Thoracic aorta (tissue), 2 donors: Measurements from ENCODE around the gene DFFB. TPM values are rescaled to one million over a fixed set of nuclear protein-coding genes. Genes with fewer than 3 reads are reported as not detected.

Experiments used
- ATAC-seq: fragments of 150-250 bp; one replicate; pipeline ENCODE4 v1.8.0; 2017; ENCODE audit warnings: low read depth; ENCODE audit not compliant: insufficient number of reproducible peaks, low FRiP score
- DNase-seq: peaks from one replicate; pipeline ENCODE4 v3.0.0-alpha.2; 2020; ENCODE audit warnings: low spot score
- H3K27ac ChIP-seq, 2 donors: fragments of 200-600 bp; sonication (generic); 1 replicate in 1 of 2; 2 replicates in 1 of 2; pipeline ENCODE4 v1.5.1; 2016; ENCODE audit warnings: mild to moderate bottlenecking in 2 of 2, moderate library complexity in 2 of 2
- H3K27me3 ChIP-seq: fragments of 200-600 bp; sonication (generic); replicated peaks from 2 replicates; pipeline ENCODE4 v1.6.0; 2016; ENCODE audit warnings: mild to moderate bottlenecking; ENCODE audit not compliant: insufficient read depth
- H3K36me3 ChIP-seq: fragments of 200-600 bp; sonication (generic); one replicate; pipeline ENCODE4 v1.5.1; 2016
- H3K4me1 ChIP-seq, 2 donors: fragments of 200-600 bp; sonication (generic); 1 replicate in 1 of 2; 2 replicates in 1 of 2; pipeline versions ENCODE4 v1.5.1 to v1.6.0; 2016; ENCODE audit warnings: low read depth in 2 of 2, mild to moderate bottlenecking in 1 of 2; ENCODE audit not compliant: control insufficient read depth in 1 of 2
- H3K4me3 ChIP-seq: fragments of 200-600 bp; sonication (generic); 2 replicates; pipeline ENCODE4 v1.5.1; 2016; ENCODE audit warnings: mild to moderate bottlenecking
- H3K9me3 ChIP-seq: fragments of 200-600 bp; sonication (generic); 2 replicates; pipeline ENCODE4 v1.5.1; 2016
- total RNA-seq, 2 donors: library from RNA; depleted of rRNA; stranded (reverse); fragments of >200 nt; gene quantifications; one replicate each; pipeline versions ENCODE4 v1.1.0 to v1.2.3, GENCODE V29; 2016
- TF ChIP-seq, protein P1 (sequence below): fragments of 200-600 bp; sonication (generic); IDR thresholded peaks from one replicate; pipeline ENCODE4 v1.5.1; 2019; ENCODE audit warnings: antibody characterized with exemption

DFFB gene
- total RNA-seq, 2 donors from 2014 or later = 7.8 to 20.2 TPM

DNA sequence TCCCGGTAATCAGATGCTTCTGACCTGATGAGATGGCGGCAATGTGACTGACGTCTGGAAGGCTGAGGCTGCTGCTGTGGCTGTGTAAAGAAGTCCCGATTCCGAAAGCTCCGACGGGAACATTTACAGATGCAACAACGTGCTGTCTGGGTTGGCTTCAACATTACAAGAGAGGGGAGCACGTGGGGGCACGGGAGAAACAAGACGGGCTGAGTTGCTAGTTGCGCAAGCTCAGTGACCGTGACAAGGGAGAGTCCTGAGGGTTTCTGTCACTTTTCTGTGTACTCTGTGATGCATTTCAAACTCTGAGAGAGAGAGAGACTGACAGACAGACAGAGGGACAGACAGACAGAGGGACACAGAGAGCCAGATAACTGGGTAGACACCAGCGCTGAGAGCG, 35.4 kb upstream of the DFFB start:
- peaks cover 45% of the 10 kb centered on the region for H3K36me3 ChIP-seq
- no peak overlapping the region for H3K4me3 ChIP-seq
- ATAC-seq = no peak
- no peaks in the 10 kb centered on the region for H3K4me1 ChIP-seq
- no peaks in the 10 kb centered on the region for H3K27me3 ChIP-seq
- no peaks in the 10 kb centered on the region for H3K9me3 ChIP-seq
- no peak overlapping the region for H3K27ac ChIP-seq
- TF ChIP-seq, protein P1, sequence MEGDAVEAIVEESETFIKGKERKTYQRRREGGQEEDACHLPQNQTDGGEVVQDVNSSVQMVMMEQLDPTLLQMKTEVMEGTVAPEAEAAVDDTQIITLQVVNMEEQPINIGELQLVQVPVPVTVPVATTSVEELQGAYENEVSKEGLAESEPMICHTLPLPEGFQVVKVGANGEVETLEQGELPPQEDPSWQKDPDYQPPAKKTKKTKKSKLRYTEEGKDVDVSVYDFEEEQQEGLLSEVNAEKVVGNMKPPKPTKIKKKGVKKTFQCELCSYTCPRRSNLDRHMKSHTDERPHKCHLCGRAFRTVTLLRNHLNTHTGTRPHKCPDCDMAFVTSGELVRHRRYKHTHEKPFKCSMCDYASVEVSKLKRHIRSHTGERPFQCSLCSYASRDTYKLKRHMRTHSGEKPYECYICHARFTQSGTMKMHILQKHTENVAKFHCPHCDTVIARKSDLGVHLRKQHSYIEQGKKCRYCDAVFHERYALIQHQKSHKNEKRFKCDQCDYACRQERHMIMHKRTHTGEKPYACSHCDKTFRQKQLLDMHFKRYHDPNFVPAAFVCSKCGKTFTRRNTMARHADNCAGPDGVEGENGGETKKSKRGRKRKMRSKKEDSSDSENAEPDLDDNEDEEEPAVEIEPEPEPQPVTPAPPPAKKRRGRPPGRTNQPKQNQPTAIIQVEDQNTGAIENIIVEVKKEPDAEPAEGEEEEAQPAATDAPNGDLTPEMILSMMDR = no peak
- no peak for DNase-seq

DNA sequence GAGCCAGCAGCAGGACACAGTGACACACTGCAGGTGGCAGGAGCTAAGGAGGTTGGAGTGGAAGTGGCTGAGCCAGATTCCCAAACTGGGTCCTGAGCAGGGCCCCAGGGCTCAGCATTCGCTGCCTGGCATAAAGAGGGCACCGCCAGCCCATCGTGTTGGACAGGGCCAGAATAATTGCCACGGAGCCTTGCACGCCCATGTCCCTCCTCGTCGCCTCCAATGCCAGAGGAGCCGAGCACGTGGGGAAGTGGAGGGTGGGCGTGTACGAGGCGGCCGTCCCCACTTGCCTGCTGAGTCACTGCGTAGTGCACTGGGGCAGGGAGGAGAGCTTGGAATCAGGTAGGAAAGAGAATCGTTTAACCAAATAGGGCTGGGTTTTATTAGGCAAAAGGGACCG, 34.9 kb upstream of the DFFB start:
- Histone ChIP-seq H3K4me3 (no peak overlapping the region), H3K4me1 (no peaks in the 10 kb centered on the region), H3K36me3 (peaks cover 46% of the 10 kb centered on the region), H3K27ac (no peak overlapping the region), H3K27me3 (no peaks in the 10 kb centered on the region), H3K9me3 (no peaks in the 10 kb centered on the region)
- TF ChIP-seq, protein P1 = no peak
- DNase-seq = no peak
- no peak for ATAC-seq

DNA sequence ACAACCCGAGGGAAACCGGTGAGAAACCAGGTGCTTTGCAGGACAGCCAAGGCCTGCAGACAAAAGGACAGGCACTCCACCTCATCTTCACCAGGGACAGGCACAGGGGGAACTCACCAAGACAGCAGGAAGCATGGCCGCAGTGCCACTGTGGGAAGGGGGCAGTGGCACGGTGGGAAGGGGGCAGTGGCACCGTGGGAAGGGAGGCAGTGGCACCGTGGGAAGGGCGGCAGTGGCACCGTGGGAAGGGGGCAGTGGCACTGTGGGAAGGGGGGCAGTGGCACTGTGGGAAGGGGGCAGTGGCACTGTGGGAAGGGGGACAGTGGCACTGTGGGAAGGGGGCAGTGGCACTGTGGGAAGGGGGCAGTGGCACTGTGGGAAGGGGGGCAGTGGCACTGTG, 32.6 kb upstream of the DFFB start:
- Histone ChIP-seq H3K9me3 (no peaks in the 10 kb centered on the region), H3K36me3 (peaks cover 60% of the 10 kb centered on the region), H3K27ac (no peak overlapping the region), H3K4me3 (no peak overlapping the region), H3K4me1 (no peaks in the 10 kb centered on the region), H3K27me3 (no peaks in the 10 kb centered on the region)
- TF ChIP-seq, protein P1 = no peak
- ATAC-seq (no peak), DNase-seq (no peak)

DNA sequence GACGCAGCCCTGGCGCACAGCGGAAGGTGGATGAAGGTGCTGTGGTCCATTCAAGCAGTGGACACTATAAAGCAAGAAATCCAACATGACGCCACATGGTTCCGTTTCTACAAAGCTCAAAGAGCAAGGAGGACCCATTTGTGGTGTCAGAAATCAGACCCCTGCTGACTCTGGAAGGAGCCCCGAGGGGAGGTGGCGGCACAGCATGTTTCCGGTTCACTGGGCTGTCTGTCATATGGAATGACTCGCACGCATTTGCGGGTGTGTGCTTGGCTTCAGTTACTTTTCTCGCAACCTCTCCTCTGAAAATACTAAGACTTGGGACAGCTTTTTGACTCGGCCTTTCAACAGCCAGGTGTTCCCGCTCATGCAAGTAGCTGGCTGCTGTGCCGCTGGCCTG, 31.9 kb upstream of the DFFB start:
- Histone ChIP-seq H3K9me3 (no peaks in the 10 kb centered on the region), H3K4me1 (no peaks in the 10 kb centered on the region), H3K27me3 (no peaks in the 10 kb centered on the region), H3K4me3 (no peak overlapping the region), H3K36me3 (peaks cover 60% of the 10 kb centered on the region), H3K27ac (no peak overlapping the region)
- ATAC-seq (no peak), DNase-seq (no peak)
- TF ChIP-seq, protein P1 = no peak

DNA sequence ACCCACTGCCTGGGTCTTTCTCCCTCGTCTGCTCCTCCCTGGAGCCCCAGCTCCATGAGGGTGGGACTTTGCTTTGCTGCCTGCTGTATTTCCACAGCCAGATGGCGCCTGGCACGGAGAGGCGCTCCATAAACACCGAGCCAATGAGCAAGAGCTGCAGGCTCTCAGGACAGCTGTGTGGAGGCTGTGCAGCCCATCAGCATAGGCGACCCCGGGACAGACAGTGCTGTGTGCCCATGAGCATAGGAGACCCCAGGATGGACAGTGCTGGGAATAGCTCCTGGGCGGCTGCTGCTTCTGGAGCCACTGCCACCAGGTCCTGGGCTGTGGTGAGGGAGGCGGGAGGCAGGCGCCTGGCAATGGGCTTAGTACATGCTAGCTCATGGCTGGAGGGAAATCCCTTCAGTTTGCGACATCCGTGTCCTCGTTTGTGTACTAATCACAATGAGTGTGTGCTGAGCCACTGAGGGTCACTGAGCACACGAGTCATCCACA, 29.4 kb upstream of the DFFB start:
- Histone ChIP-seq H3K9me3 (no peaks in the 10 kb centered on the region), H3K27me3 (no peaks in the 10 kb centered on the region), H3K27ac (no peak overlapping the region), H3K36me3 (peaks cover 57% of the 10 kb centered on the region), H3K4me3 (no peak overlapping the region), H3K4me1 (no peaks in the 10 kb centered on the region)
- ATAC-seq (no peak), DNase-seq (no peak)
- TF ChIP-seq, protein P1 = no peak
